NCI-H526 (cell line): ENCODE results near the gene ATXN2.
"Not testable (repeated sequence)": the region's sequence is repeated elsewhere in the genome, so short reads cannot be mapped to it uniquely, and the experiment has no call there.

ENCODE experiments used
- DNase-seq, 2 experiments: peaks; one replicate each; lab custom pipeline; 2025; lab: John Stamatoyannopoulos, UW

Gene ATXN2

GRCh38 chr12:111570084-111570961 lies 28.8 kb downstream of the ATXN2 start:
- no peak for DNase-seq

DNA sequence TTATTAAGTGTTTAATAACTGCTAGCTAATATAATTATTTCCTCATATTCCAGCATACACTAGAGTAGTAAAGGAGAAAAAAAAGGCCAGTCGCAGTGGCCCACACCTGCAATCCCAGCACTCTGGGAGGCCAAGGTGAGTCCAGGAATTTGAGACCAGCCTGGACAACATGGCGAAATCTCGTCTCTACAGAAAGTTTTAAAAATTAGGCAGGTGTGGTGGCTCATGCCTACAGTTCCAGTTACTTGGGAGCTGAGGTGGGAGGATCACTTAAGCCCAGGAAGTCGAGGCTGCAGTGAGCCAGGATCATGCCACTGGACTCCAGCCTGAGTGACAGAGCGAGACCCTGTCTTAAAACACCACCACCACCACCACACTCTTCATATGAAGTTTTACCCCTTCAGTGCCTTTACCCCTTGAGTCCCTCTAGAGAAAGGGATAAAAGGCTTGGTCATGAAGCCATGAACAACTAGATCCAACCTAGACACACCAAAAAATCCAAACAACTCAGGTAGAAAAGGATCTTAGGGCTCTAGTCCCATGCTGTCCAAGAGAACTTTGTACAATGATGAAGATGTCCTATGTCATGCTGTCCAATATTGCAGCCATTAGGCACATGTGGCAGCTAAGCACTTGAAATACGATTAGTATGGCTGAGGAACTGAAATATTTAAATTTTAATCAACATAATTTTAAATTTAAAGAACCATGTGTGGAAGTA lies 29.6 kb downstream of the ATXN2 start:
- DNase-seq, result no peak

DNA sequence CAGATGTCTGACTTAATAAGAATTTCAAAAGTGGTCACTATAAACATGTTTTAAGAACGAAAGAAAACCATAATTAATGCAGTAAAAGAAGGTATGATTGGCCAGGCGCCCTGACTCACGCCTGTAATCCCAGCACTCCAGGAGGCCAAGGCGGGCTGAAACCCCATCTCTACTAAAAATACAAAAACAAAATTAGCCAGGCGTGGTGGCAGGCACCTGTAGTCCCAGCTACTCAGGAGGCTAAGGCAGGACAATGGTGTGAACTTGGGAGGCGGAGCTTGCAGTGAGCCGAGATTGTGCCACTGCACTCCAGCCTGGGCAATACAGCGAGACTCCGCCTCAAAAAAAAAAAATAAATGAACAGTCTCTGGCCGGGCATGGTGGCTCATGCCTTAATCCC lies 38.3 kb downstream of the ATXN2 start:
- not testable (repeated sequence) for DNase-seq

- no peak for DNase-seq
Observed at GRCh38 chr12:111558107-111558376, 41.1 kb downstream of the ATXN2 start.

GRCh38 chr12:111557271-111558106 lies 41.6 kb downstream of the ATXN2 start:
- no peak for DNase-seq

DNA sequence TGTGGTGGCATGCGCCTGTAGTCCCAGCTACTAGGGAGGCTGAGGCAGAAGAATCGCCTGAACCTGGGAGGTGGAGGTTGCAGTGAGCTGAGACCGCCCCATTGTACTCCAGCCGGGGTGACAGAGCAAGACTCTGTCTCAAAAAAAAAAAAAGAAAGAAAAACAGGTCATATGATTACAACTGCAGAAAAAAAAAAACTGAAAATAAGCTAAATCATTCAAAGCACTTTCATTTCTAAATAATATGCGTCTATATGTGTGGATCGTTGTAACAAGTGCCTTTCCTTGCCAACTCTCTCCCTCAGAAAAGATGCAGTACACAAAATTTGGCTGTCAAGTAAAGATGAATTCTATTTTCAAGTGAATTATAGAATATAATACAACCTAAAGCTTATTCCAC lies 42.4 kb downstream of the ATXN2 start:
- no peak for DNase-seq

GRCh38 chr12:111555313-111555712 lies 43.8 kb downstream of the ATXN2 start:
- not testable (repeated sequence) for DNase-seq

DNA sequence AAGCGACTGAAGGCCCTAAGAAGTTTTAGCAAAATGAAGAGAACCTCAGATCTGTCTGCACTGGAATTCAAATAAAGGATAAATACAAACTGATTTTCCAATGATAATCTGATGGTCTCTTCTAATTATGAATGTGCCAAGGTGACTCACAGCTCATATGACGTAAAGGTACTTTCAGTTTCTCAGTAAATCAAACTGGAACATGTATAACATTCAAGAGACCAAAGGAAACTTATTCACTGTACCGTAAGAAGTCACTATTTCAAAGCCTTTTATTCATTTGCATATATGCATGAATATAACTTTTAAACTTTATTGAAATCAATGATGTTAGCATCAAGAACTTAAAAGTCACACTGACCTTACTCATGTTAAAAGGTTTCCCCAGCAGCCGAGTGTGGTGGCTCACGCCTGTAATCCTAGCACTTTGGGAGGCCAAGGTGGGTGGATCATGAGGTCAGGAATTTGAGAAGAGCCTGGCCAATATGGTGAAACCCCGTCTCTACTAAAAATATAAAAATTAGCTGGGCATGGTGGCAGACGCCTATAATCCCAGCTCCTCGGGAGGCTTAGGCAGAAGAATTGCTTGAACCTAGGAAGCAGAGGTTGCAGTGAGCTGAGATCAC lies 52.2 kb downstream of the ATXN2 start:
- DNase-seq, result no peak

GRCh38 chr12:111546171-111546570 lies 52.9 kb downstream of the ATXN2 start:
- DNase-seq, result no peak

- no peak for DNase-seq
Observed at GRCh38 chr12:111544032-111544431, 55.1 kb downstream of the ATXN2 start.

- DNase-seq, result no peak
Observed at GRCh38 chr12:111532751-111533150, 66.4 kb downstream of the ATXN2 start.

DNA sequence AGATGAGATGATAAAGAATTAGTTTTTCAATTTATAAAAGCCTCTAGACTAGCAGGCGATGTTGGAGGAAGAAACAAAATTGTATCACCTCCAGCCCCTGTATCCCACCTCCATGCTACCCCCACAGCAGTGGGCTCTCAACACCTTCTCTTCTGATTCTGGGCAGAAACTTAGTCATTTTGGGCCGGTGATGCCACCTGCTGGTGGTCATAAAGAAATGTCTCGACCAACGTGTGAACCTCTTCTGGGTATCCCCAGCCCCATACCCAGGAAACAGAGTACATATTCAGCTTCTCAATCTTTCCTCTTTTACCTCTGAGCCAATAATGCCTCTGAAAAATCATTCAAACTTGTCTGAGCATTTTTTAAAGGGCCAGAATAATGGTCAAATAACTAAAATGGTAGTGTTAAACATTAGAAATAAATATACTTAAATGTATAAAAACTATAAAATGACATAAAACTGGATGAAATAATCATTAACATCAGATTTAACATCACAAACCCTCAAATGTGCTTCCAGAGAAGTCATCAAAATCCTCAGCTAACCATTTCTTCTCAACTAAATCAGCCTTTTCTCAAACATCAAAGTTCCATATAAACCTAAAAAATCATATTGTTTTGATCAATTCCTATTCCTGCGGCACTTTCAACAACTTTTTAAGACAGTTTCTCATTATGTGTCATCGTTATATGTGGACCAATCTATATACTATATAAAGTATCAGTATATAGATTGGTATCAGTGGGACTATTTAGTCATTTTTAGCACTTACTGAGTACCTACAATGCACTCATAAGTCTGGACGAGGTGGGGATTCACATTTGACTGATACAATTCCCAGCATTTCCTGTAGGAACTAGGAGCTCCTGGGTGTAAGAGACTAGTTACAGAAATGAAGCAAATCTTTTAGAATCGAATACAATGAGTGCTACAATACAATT lies 69.4 kb downstream of the ATXN2 start:
- peak in 1 of 2 experiments; percentile 68 for DNase-seq

DNA sequence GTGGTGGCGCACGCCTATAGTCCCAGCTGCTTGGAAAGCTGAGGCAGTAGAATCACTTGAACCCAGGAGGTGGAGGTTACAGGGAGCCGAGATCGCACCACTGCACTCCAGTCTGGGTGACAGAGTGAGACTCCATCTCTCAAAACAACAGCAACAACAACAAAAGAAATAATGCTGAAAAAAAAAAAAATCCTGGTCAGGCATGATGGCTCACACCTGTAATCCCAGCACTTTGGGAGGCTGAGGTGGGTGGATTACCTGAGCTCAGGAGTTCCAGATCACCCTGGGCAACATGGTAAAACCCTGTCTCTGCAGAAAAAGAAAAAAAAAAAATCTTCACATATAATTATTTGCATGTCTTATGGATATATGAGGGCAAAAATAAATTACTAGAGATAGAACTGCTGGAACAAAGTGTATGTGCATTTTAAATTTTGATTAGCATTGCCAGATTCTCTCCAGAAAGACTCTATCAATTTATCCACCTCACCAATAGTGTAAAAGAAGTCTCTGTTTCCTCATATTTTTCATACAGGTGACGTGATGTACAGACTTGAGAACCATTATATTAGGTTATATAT lies 75.4 kb downstream of the ATXN2 start:
- no peak for DNase-seq

DNA sequence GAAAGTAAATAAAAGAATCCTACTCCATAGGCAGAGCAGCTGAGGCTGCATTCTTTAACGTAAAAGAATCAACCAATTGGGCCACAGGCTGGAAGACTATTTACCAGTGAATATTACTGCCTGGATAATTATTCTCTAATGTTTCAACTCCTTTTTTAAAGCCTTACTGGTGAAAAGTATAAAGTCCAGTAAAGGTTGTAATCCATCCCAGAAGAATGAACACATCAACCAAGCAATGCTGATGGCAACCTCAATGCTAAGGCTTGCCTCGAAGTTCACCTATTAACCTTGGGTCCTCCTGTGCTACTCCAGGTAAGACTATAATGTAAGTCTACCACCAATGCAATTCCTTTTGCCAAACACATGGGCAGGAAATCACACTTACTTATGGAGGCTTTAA lies 77.3 kb downstream of the ATXN2 start:
- DNase-seq, result no peak

DNA sequence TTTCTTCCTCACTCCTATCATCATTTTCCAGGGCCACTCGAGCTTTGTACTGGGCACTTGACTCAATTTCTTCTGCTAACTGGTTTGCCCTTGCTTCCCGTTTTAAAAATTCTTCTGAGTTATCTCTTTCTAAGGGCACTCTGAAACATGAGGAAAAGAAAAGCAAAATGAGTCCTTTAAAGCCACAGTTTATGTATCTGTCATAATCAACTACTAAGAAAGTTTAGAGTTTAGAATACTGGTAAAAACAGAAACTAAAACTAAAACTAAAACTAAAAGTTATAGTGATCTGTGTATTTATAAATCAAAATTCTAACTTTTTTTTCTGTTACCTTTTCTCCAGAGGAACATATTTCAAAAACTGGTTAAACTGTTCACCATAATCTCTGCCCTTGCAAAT lies 79.2 kb downstream of the ATXN2 start:
- DNase-seq, result no peak

DNA sequence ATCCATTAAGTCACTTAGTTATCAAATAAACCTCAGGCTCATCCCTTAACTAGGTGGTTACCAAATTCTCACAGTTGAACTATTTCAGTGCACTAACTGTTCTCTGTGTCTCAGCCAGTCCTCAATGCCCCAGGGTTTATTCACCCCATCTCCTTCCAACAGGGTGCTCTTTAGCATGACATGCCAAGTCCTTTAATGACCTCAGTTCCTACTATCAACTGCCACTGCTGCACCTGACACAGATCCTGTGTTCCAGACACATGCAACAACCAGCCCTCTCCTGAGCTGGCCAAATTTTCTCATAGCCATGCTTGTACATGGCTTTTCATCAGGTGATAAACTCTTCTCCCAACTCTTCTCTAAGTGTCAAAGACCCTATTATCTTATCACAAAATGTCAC lies 80.0 kb downstream of the ATXN2 start:
- DNase-seq, result no peak

GRCh38 chr12:111507719-111508118 lies 91.4 kb downstream of the ATXN2 start:
- DNase-seq, result not testable (repeated sequence)

DNA sequence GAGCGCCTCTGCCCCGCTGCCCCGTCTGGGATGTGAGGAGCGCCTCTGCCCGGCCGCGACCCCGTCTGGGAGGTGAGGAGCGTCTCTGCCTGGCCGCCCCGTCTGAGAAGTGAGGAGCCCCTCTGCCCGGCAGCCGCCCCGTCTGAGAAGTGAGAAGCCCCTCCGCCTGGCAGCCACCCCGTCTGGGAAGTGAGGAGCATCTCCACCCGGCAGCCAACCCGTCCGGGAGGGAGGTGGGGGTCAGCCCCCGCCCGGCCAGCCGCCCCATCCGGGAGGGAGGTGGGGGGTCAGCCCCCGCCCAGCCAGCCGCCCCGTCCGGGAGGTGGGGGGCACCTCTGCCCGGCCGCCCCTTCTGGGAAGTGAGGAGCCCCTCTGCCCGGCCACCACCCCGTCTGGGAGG lies 91.9 kb downstream of the ATXN2 start:
- not testable (repeated sequence) for DNase-seq

GRCh38 chr12:111506260-111506659 lies 92.9 kb downstream of the ATXN2 start:
- no peak for DNase-seq

DNA sequence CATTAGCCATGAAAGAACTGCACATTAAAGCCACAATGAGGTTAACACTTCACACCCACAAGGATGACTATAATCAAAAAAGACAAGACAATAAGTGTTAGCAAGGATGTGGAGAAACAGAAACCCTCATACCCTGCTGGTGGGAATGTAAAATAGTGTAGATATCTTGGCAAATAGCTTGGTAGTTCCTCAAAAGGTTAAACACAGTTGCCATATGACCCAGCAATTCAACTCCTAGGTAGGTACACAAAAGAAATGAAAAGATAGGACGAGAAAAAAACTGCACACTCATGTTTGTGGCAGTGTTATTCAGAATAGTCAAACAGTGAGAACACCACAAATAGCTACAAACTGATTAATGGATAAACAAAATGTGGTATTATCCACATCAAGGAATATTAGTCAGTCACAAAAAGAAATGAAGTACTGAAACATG lies 93.5 kb downstream of the ATXN2 start:
- DNase-seq, result no peak

- no peak for DNase-seq
Observed at GRCh38 chr12:111503116-111503515, 96.0 kb downstream of the ATXN2 start.
